HG03045 (cell line): ENCODE measurements around the gene PDE2A.

Experiments used
- ATAC-seq: cut with Tn5 transposase; IDR thresholded peaks from one replicate; pipeline ENCODE4 v1.9.1; 2021; ENCODE audit warnings: mild to moderate bottlenecking, moderate library complexity; ENCODE audit not compliant: unreplicated experiment

The PDE2A gene

GRCh38 chr11:72685560-72686480, 11.6 kb upstream of the PDE2A start:
- no peak for ATAC-seq

DNA sequence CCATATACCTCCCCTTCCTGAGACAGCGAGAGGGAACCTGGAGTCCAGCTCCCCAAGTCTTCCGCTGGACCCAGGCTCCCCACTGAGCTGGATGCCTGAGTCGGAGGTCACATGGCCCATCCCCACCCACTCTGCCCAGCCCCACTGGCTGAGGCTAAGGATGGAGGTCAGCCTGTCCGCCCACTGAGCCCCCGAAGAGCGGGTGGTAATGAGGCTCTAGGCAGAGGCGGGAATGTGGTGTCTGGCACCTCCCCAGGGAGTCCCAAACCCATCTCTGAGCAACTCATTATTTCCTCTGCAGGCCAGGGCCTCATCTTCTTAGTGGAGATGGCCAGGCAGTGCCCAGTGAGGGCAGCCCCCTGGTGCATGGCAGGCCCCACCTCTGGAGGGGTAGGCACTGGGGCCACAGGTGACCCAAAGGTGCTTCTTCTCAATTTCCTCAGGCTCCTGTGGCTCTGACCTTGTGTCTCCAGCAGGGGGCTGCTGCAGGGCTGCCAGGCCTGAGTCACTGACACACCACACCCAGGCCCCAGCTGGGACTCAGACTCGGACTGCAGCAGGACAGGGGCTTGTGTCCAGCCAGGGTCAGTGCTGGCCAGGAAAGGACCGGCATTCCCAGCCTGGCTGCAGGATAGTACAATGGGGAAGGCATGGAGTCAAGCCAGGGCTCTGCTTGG, 10.2 kb upstream of the PDE2A start:
- ATAC-seq: no peak

GRCh38 chr11:72683782-72684200, 9.6 kb upstream of the PDE2A start:
- no peak for ATAC-seq

DNA sequence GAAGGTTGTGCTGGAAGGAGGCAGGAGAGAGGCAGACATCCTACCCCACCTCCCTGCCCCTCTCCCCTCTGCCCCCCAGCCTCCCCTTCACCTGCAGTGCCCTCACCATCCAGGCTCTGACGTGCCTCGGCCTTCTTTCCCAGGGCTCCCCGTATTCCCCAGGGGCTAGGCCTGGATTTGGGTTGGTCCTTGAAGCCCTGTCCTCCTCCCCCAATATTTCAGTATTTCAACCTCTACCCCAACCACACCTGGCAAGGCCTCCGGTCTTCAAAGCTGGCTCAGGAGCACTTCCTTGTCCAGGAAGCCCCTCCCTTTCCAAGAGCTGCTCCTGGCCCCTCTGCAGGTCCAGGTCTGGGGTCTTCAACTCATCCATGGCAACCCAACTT, 8.6 kb upstream of the PDE2A start:
- ATAC-seq: no peak

DNA sequence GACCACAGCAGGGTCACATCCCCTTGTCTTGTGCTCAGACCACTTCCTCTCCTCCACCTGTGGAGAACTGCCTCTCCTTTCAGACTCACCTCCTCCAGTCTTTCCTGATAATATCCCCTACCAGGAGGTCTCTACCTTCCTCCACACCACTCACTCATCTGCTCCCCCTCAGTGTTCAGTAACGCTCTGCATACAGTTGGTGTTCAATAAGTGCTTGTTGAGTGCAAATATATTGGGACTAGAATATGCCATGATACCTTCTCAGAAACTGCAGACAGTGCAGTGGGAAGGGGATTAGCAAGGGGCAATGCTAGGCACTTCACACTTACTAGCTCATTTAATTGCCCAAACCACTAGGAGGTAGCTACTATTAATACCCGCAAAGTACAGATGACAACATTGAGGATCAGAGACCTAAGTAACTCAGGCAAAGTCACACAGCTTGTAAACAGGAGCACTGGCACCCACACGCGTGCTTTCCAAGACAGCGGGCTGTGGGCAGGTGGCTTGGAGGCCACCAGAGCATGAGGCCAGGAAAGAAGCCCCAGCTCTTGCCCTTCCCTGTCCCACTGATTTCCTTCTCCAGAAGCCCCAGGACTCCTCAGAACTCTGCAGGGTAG, 8.1 kb upstream of the PDE2A start:
- no peak for ATAC-seq

- no peak for ATAC-seq
Observed at GRCh38 chr11:72681226-72682153, 7.3 kb upstream of the PDE2A start.

GRCh38 chr11:72680624-72681158, 6.5 kb upstream of the PDE2A start:
- no peak for ATAC-seq

DNA sequence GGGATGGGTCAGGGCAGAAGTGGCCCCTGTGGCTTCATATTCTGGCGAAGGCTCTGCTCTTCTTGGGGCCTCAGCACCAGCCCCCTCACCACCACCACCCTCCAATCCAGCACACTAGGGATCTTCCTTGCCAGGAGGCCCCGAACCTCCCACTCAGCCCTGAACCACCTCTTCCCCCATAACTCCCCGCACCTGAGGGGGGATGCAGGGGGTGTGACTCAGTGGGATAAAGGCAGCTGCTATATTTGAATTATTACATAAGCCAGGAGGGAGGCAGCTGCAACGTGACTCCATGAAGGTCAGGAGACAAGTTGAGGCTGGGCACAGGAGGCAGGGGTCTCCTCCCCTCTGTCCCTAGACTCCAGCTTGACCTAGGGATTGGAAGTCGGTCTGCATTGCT, 5.6 kb upstream of the PDE2A start:
- no peak for ATAC-seq

DNA sequence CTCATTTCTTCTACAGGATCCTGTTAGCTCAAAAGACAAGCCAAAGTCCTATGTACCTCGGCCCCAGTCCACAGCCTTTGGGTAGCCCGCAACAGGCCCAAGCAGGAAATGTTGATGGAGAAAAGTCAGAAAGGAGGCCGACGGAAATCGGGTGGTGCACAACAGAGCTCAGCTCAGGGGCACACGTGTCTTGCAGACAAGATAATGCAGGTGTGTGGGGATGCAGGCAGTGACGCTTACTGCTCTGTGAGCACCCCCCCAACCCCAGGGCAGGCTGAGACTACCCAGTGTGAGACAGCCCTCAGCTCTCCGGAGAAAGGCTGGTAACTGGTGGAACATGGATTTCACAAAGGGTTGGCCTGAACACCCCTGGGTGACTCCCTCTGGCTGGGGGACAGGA, 4.3 kb upstream of the PDE2A start:
- ATAC-seq: no peak

GRCh38 chr11:72676861-72677341, 2.7 kb upstream of the PDE2A start:
- ATAC-seq: no peak

- no peak for ATAC-seq
Observed at GRCh38 chr11:72675221-72675620, 999 bp upstream of the PDE2A start.

DNA sequence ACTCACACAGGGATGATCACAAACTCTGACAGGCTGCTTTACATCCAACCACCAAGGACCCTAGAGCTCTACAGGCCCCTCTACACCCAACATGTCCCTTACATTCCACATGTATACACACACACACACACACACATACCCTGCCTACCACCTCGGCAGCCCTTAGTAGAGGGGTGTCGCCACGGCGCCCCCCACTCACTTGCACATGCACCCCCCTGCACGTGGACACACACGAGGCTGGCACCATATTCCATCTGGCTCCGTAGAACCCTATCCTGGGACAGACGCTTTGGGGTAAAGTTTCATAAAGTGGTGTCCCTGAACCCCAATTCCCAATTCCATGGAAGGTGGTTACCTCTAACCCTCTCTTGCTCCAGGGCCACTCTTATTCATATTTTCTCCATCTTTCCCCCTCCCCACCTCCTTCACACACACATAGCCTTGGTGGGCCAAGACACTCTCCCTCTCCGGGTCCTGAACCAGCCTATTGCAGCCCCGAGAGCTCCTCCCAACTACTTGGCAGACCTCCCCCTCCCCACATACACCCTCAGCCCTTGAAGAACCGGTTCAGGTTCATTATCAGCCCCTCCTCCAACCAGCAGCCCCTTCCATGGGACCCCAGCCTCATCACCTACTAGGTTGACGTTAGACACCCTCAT, 809 bp downstream of the PDE2A start:
- no peak for ATAC-seq

GRCh38 chr11:72672597-72673238, 1.5 kb downstream of the PDE2A start:
- ATAC-seq: no peak

DNA sequence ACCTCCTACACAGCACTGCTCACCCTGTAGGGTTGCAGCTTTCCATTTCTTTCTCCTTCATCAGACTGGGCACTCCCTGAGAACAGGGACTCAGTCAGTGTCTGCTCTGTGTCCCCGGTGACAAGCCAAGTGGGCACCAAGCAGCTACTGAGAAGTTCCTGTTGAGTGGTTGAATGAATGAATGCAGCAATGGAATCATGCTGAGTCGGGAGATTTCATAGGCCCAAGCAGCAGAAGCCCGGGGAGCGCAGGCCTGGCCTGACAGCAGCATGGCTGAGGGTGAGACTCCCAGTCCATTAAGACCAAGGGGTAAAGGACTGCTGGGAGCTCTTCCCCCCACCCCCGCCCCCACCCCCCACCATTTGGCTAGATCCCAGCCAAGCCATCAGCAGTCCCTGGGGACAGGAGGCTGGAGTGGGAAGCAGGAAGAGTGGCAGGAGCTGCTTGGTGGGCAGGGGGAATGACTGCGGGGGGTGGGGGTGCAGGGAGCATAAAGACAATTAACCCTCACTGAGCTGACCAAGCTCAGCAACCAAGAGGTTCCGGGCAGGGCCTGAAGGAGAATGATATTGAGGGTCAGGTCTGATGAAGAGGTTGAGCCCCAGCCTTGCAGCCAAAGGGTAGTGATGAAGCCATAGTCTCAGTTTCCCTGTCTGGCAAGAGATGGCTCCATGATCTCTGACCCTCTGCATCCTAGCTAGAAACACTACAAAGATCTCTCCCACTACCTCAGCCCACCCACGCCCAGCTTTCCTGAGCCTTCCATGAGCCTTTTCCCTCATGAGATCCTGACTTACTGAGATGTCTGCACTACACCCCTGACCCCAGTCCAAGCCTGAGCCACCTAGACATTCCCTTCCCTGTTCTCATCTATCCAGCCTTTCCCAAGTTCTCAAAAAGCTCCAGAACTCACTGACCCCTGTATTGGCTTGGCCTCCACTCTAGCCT, 2.8 kb downstream of the PDE2A start:
- ATAC-seq: no peak

- ATAC-seq: no peak
Observed at GRCh38 chr11:72670041-72670440, 4.2 kb downstream of the PDE2A start.

- no peak for ATAC-seq
Observed at GRCh38 chr11:72669527-72669926, 4.7 kb downstream of the PDE2A start.

DNA sequence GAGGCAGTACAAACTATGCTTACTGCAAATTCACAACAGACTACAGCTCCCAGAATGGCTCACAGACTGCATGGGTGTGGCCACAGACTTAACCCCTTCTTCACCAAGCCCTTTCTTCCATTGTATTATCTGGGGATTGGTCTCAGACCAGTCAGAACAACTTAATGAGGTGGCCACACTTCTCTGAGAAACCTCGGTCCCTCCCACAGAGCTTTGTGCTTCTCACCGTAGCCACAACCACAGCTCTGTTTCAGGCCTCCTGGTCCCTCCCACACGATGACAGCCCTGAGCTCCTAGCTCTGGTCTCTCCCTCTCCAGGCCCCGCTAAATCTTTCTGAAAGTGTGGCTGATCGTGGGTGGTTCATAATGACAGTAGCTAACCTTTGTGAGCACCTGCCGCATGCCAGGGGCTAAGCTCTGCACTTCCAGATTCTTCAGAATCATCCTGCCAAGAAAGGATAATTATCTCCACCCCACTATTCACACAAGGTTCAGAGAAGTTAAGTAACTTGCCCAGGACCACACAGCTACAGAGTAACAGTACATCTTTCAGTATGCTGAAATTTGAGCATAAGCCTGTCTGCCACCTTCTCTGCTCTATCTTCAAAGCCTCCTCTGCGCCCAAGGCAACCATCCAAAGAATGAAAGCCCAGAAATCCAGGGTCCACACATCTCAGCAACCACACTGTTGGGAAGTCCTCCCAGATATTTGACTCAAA, 5.4 kb downstream of the PDE2A start:
- peak; percentile 83 for ATAC-seq
